Putamen (tissue), 1 donor: ENCODE data around the gene DNAAF1.

Source experiments
- DNase-seq: peaks from one replicate; pipeline ENCODE4 v3.0.0-alpha.2; 2016; ENCODE audit warnings: low spot score

DNAAF1 gene

GRCh38 chr16:84161037-84161436, 15.9 kb downstream of the DNAAF1 start:
- DNase-seq, result no peak

GRCh38 chr16:84161801-84162200, 16.7 kb downstream of the DNAAF1 start:
- no peak for DNase-seq

- no peak for DNase-seq
These were observed 20.6 kb downstream of the DNAAF1 start for GRCh38 chr16:84165746-84166145.

- DNase-seq, result no peak
These were observed 21.9 kb downstream of the DNAAF1 start for GRCh38 chr16:84166796-84167695.

GRCh38 chr16:84169765-84170310, 24.7 kb downstream of the DNAAF1 start:
- no peak for DNase-seq

GRCh38 chr16:84174396-84174795, 29.3 kb downstream of the DNAAF1 start:
- no peak for DNase-seq

- DNase-seq, result no peak
These were observed 30.4 kb downstream of the DNAAF1 start for GRCh38 chr16:84175350-84176081.

- no peak for DNase-seq
These were observed 31.3 kb downstream of the DNAAF1 start for GRCh38 chr16:84176192-84177053.

- DNase-seq, result no peak
These were observed 32.6 kb downstream of the DNAAF1 start for GRCh38 chr16:84177741-84178073.

GRCh38 chr16:84178146-84178765, 33.1 kb downstream of the DNAAF1 start:
- DNase-seq, result no peak

GRCh38 chr16:84178892-84179611, 33.9 kb downstream of the DNAAF1 start:
- no peak for DNase-seq

- DNase-seq, result no peak
These were observed 34.7 kb downstream of the DNAAF1 start for GRCh38 chr16:84179612-84180320.

- no peak for DNase-seq
These were observed 35.5 kb downstream of the DNAAF1 start for GRCh38 chr16:84180519-84181140.

GRCh38 chr16:84181144-84181915, 36.2 kb downstream of the DNAAF1 start:
- no peak for DNase-seq

GRCh38 chr16:84182104-84182503, 37.0 kb downstream of the DNAAF1 start:
- DNase-seq, result no peak

GRCh38 chr16:84182680-84183571, 37.8 kb downstream of the DNAAF1 start:
- DNase-seq, result no peak

- DNase-seq, result no peak
These were observed 38.4 kb downstream of the DNAAF1 start for GRCh38 chr16:84183572-84183875.

GRCh38 chr16:84183911-84184591, 38.9 kb downstream of the DNAAF1 start:
- no peak for DNase-seq
